ENCODE results near the gene MDFIC. TPM values are rescaled to one million over a fixed set of nuclear protein-coding genes. Genes with fewer than 3 reads are reported as not detected.

The MDFIC gene
- total RNA-seq, 4 donors from 2014 or later: 46.7 to 176 (median 79.2) TPM

- no peak for TF ChIP-seq CTCF (IDR thresholded peaks at IDR 0.05)
- ATAC-seq (ENCODE audit: low FRiP score) (no peak), DNase-seq (ENCODE audit: low spot score) (no peak)
Observed at GRCh38 chr7:115023219-115023618, 101.3 kb downstream of the MDFIC start.

- DNase-seq (ENCODE audit: low spot score) (no peak), ATAC-seq (ENCODE audit: low FRiP score) (no peak)
- TF ChIP-seq CTCF (IDR thresholded peaks at IDR 0.05): no peak
Observed at GRCh38 chr7:115024276-115024675, 102.4 kb downstream of the MDFIC start.

GRCh38 chr7:115032715-115033703, 111.1 kb downstream of the MDFIC start:
- TF ChIP-seq CTCF (IDR thresholded peaks at IDR 0.05): no peak

GRCh38 chr7:115033917-115034459, 112.1 kb downstream of the MDFIC start:
- no peak for DNase-seq (ENCODE audit: low spot score)
- TF ChIP-seq CTCF (IDR thresholded peaks at IDR 0.05): no peak
- ATAC-seq (ENCODE audit: low FRiP score): no peak

More at GRCh38 chr7:115032715-115033703, 111.1 kb downstream of the MDFIC start:
- DNase-seq (ENCODE audit: low spot score) (no peak), ATAC-seq (ENCODE audit: low FRiP score) (no peak)

GRCh38 chr7:115034515-115034914, 112.6 kb downstream of the MDFIC start:
- ATAC-seq (ENCODE audit: low FRiP score) (no peak), DNase-seq (ENCODE audit: low spot score) (no peak)
- no peak for TF ChIP-seq CTCF (IDR thresholded peaks at IDR 0.05)

- ATAC-seq (ENCODE audit: low FRiP score) (no peak), DNase-seq (ENCODE audit: low spot score) (no peak)
- no peak for TF ChIP-seq CTCF (IDR thresholded peaks at IDR 0.05)
Observed at GRCh38 chr7:115037128-115037802, 115.4 kb downstream of the MDFIC start.

Data from omental fat pad (tissue), 4 donors.